ENCODE data around the gene PPP2R2D.

DNA sequence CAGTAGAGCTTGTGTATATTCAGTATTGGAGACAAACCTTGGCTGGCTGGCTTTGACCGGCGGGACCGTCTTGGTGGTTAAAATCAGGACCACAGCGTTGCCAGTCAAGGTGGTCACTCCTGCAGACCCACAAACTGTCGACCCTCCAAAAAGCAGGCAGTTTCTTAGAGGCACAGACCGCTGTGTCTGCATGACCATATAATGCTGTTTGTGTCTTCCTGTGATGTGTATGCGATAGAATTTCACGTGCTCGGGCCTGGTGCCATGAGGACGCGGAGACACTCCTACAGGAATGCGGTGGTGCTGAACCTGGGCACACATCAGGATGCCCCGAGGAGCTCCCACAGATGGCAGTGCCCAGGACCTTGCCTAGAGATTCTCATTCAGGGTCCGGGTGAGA, 46.1 kb downstream of the PPP2R2D start:
- TF ChIP-seq EP300 (IDR thresholded peaks at IDR 0.05), result no peak
- TF ChIP-seq, protein P1, sequence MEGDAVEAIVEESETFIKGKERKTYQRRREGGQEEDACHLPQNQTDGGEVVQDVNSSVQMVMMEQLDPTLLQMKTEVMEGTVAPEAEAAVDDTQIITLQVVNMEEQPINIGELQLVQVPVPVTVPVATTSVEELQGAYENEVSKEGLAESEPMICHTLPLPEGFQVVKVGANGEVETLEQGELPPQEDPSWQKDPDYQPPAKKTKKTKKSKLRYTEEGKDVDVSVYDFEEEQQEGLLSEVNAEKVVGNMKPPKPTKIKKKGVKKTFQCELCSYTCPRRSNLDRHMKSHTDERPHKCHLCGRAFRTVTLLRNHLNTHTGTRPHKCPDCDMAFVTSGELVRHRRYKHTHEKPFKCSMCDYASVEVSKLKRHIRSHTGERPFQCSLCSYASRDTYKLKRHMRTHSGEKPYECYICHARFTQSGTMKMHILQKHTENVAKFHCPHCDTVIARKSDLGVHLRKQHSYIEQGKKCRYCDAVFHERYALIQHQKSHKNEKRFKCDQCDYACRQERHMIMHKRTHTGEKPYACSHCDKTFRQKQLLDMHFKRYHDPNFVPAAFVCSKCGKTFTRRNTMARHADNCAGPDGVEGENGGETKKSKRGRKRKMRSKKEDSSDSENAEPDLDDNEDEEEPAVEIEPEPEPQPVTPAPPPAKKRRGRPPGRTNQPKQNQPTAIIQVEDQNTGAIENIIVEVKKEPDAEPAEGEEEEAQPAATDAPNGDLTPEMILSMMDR (IDR thresholded peaks at IDR 0.05), result no peak
- TF ChIP-seq POLR2A (IDR thresholded peaks at IDR 0.05), result no peak
